GM13976 (cell line): Measurements from ENCODE around the gene ZNF512.
A peak's percentile ranks its signal among the peaks of the same experiment; 100 is the strongest.
"Not testable (repeated sequence)": the region's sequence is repeated elsewhere in the genome, so short reads cannot be mapped to it uniquely, and the experiment has no call there.

Experiments used
- DNase-seq: peaks from one replicate; pipeline ENCODE4 v3.0.0; 2012; ENCODE audit warnings: low spot score
- in situ Hi-C: fragments of 300-500 bp; cut with MboI; formaldehyde crosslinking; loops from one replicate; pipeline ENCODE4 v1.12.0; 2022; ENCODE audit warnings: low sequenced_read_pairs, mixed read lengths, inconsistent platforms; ENCODE audit not compliant: unreplicated experiment
- TF ChIP-seq, protein P1 (sequence below): IDR thresholded peaks from 2 replicates; pipeline ENCODE4 v1.5.1; 2012; ENCODE audit warnings: borderline replicate concordance, mild to moderate bottlenecking; ENCODE audit not compliant: insufficient read depth; ENCODE audit errors: extremely low read depth, missing control alignments, control extremely low read depth

The ZNF512 gene

DNA sequence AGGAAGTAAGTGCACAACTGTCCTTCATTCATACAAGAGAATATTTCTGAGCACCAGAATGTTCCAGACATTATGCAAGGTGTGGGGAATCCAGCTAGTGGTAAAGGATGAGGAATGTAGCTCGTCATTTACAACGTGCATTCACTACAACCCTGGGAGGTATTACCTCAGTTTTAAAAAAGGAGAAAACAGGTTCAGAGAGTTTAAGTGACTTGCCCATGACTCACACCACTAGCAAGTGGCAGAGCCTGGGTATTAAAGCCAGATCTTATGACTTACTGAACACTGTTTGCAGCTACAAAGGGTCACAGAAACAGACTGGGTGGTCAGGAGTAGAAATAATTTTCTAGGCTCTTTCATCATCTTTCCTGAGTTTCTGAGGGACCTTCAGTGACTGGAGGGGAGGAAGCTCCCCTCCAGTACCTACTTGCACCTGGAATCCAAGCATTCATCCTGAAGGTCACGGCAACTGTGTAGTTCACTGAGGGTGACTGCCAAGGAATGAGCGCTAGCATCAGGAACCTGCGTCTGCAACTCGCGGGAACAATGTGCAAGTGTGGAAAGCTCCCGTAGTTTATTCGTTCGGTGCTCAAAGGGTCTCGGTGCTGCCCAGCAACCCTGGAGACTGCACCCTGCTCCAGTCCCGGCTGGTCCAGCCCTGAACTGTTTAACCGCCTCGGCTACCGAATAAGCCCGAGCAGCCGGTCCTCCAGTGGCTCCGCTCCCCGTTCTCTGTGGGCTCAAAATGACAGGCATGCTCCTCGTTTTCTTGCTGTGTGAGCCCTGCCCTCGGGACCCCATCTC, 45.3 kb downstream of the ZNF512 start:
- TF ChIP-seq, protein P1, sequence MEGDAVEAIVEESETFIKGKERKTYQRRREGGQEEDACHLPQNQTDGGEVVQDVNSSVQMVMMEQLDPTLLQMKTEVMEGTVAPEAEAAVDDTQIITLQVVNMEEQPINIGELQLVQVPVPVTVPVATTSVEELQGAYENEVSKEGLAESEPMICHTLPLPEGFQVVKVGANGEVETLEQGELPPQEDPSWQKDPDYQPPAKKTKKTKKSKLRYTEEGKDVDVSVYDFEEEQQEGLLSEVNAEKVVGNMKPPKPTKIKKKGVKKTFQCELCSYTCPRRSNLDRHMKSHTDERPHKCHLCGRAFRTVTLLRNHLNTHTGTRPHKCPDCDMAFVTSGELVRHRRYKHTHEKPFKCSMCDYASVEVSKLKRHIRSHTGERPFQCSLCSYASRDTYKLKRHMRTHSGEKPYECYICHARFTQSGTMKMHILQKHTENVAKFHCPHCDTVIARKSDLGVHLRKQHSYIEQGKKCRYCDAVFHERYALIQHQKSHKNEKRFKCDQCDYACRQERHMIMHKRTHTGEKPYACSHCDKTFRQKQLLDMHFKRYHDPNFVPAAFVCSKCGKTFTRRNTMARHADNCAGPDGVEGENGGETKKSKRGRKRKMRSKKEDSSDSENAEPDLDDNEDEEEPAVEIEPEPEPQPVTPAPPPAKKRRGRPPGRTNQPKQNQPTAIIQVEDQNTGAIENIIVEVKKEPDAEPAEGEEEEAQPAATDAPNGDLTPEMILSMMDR, result no peak
- DNase-seq, result no peak
- in situ Hi-C loops, result no loop called here

- in situ Hi-C loops, result no loop called here
- DNase-seq, result peak; percentile 91
- TF ChIP-seq, protein P1, result no peak
Measured at GRCh38 chr2:27628767-27629709, 46.2 kb downstream of the ZNF512 start, which contains the start of the genes CCDC121 and GPN1. Gene CCDC121, minus strand, starts transcription at chr2:27629012. Its CDS starts 1,213 bp downstream, at chr2:27627799. Gene GPN1, plus strand, starts transcription at chr2:27629050. Its CDS starts 9 bp downstream, at chr2:27629059.

- in situ Hi-C loops, DNase-seq: not testable (repeated sequence)
Measured at GRCh38 chr2:27630257-27630656, 47.4 kb downstream of the ZNF512 start.

- in situ Hi-C loops, result no loop called here
- TF ChIP-seq, protein P1, result no peak
- DNase-seq, result no peak
Measured at GRCh38 chr2:27634291-27634690, 51.4 kb downstream of the ZNF512 start.

DNA sequence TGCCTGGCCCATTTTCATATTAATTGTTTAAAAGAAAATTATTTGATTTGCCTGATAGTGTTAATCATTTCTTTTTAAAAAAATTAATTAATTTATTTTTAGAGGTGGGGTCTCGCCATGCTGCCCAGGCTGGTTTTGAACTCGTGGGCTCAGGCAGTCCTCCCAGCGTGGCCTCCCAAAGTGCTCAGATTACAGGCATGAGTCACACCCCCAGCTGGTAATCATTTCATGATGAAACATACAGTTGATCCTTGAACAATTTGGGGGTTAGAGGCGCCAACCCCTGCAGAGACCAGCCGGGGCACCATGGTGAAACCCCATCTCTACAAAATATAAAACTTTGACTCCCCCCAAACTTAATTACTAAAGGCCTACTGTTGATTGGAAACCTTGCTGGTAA, 53.9 kb downstream of the ZNF512 start:
- DNase-seq, result no peak
- in situ Hi-C loops, result no loop called here
- TF ChIP-seq, protein P1, result no peak

GRCh38 chr2:27638037-27638637, 55.3 kb downstream of the ZNF512 start:
- in situ Hi-C loops, result no loop called here
- TF ChIP-seq, protein P1, result no peak
- no peak for DNase-seq
